Upper lobe of left lung (tissue), 4 donors: ENCODE measurements around the gene CUL2.

Experiments used
- CTCF ChIP-seq, 6 experiments: fragments of 450-650 bp in 4 of 6; fragments of 200-600 bp in 2 of 6; sonication (generic) in 2 of 6; IDR thresholded peaks; one replicate each; pipeline ENCODE4 v1.5.1; 2016 to 2019; ENCODE audit warnings: antibody characterized with exemption in 6 of 6
- POLR2A ChIP-seq, 4 donors: fragments of 450-650 bp; IDR thresholded peaks; one replicate each; pipeline ENCODE4 v1.5.1; 2016 to 2017; ENCODE audit warnings: antibody characterized with exemption in 4 of 4, mild to moderate bottlenecking in 2 of 4
- POLR2AphosphoS5 ChIP-seq, 2 donors: sonication (generic); formaldehyde crosslinking; IDR thresholded peaks; one replicate each; pipeline ENCODE4 v1.5.1; 2017; ENCODE audit warnings: antibody characterized with exemption in 2 of 2

DNA sequence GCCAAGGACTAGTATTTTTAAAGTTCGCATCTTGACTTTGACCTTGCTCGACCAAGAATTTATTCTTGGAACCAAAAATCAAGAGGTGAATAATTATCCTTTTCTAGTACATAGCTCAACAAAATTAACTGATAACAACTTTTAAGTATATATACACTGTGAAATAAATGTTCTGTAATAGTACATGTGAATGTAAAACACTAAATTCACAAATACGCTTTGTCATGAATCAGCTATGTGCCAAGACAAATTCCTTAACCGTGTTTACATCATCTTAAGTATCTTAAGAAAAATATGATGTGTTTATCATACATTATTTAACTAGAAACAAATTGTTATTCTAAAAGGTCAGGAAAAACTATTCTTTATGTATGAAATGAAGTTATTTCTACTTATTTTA, 83.3 kb downstream of the CUL2 start:
- TF ChIP-seq POLR2A (IDR thresholded peaks at IDR 0.05) (no peak), POLR2AphosphoS5 (IDR thresholded peaks at IDR 0.05) (no peak), CTCF (IDR thresholded peaks at IDR 0.05) (no peak)
